HG02798 (cell line): ENCODE results near the gene SDHA.
"Not testable (repeated sequence)": the region's sequence is repeated elsewhere in the genome, so short reads cannot be mapped to it uniquely, and the experiment has no call there.

Experiments used
- ATAC-seq: cut with Tn5 transposase; IDR thresholded peaks from one replicate; pipeline ENCODE4 v1.9.1; 2021; ENCODE audit warnings: mild to moderate bottlenecking; ENCODE audit not compliant: unreplicated experiment, poor library complexity

Gene SDHA

GRCh38 chr5:251975-252374 is 33.9 kb downstream of the SDHA start:
- not testable (repeated sequence) for ATAC-seq

- ATAC-seq = no peak
Observed at GRCh38 chr5:252546-252945, 34.4 kb downstream of the SDHA start.

GRCh38 chr5:254322-254721 is 36.2 kb downstream of the SDHA start:
- ATAC-seq = not testable (repeated sequence)

GRCh38 chr5:255116-255515 is 37.0 kb downstream of the SDHA start:
- not testable (repeated sequence) for ATAC-seq

- not testable (repeated sequence) for ATAC-seq
Observed at GRCh38 chr5:256347-256746, 38.2 kb downstream of the SDHA start.

GRCh38 chr5:257148-257547 is 39.0 kb downstream of the SDHA start:
- ATAC-seq = no peak

GRCh38 chr5:263275-263974 is 45.3 kb downstream of the SDHA start:
- not testable (repeated sequence) for ATAC-seq

GRCh38 chr5:264338-264737 is 46.2 kb downstream of the SDHA start:
- ATAC-seq = no peak

- not testable (repeated sequence) for ATAC-seq
Observed at GRCh38 chr5:266311-267026, 48.3 kb downstream of the SDHA start.

GRCh38 chr5:267716-268115 is 49.6 kb downstream of the SDHA start:
- no peak for ATAC-seq

- ATAC-seq = no peak
Observed at GRCh38 chr5:270340-270739, 52.2 kb downstream of the SDHA start.

GRCh38 chr5:271828-272167 is 53.7 kb downstream of the SDHA start:
- not testable (repeated sequence) for ATAC-seq

- ATAC-seq = not testable (repeated sequence)
Observed at GRCh38 chr5:273091-273490, 55.0 kb downstream of the SDHA start.

- not testable (repeated sequence) for ATAC-seq
Observed at GRCh38 chr5:273491-273890, 55.4 kb downstream of the SDHA start.

GRCh38 chr5:274346-274745 is 56.2 kb downstream of the SDHA start:
- not testable (repeated sequence) for ATAC-seq

- no peak for ATAC-seq
Observed at GRCh38 chr5:278646-279045, 60.5 kb downstream of the SDHA start.

GRCh38 chr5:279051-279665 is 61.0 kb downstream of the SDHA start:
- ATAC-seq = not testable (repeated sequence)

GRCh38 chr5:285991-286557 is 68.0 kb downstream of the SDHA start:
- ATAC-seq = no peak

- not testable (repeated sequence) for ATAC-seq
Observed at GRCh38 chr5:290200-290599, 72.1 kb downstream of the SDHA start.

- not testable (repeated sequence) for ATAC-seq
Observed at GRCh38 chr5:291345-291744, 73.2 kb downstream of the SDHA start.

GRCh38 chr5:294788-295187 is 76.7 kb downstream of the SDHA start:
- not testable (repeated sequence) for ATAC-seq
